HL-60/S4 (cell line): ENCODE data around the gene PRR19.

Experiments used
- in situ Hi-C: fragments of 300-500 bp; cut with MboI; formaldehyde crosslinking; loops from 2 replicates; pipeline ENCODE4 v1.14.3; 2022; ENCODE audit warnings: low sequenced_read_pairs

The PRR19 gene

DNA sequence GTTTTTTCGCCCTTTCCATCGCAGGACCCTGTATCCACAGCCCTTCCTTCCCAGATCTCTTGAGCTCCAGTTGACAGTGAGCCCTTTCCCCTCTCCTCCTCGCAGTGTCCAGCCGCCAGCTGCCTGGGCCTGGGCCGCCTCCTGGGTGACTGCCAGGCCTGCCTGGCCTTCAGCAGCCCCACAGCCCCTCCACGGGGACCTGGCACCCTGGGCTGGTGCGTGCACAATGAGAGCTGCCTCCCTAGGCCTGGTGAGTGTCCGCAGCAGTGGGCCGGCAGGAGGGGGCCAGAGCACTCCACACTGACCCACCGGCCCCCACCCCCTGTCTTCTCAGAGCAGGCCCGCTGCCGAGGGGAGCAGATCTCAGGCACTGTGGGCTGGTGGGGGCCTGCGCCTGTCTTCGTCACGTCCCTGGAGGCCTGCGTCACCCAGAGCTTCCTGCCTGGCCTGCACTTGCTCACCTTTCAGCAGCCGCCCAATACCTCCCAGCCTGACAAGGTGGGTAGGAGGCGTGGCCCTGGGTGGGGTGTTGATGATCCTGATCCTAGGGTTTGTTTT lies 42.5 kb downstream of the PRR19 start:
- in situ Hi-C loops, result no loop called here

DNA sequence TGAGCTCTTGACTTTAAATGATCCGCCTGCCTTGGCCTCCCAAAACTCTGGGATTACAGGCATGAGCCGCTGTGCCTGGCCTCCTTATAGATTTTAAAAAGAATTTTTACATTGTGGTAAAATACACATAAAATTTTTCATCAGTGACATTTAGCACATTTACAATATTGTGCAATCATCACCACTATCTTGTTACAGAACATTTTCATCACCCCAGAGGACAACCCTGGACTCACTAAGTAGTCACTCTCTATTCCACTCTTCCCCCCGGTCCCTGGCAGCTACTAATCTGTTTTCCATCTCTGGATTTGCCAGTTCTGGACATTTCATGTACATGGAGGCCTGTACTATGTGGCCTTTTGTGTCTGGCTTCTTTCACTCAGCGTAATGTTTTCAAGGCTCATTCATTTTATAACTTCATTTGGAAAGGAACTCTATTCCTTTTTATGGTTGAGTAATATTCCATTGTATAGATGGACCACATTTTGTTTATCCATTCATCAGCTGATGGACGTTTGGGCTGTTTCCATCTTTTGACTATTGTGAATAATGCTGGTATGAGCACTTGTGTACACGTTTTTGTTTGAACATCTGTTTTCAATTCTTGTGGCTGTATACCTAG lies 43.4 kb downstream of the PRR19 start:
- in situ Hi-C loops, result no loop called here

DNA sequence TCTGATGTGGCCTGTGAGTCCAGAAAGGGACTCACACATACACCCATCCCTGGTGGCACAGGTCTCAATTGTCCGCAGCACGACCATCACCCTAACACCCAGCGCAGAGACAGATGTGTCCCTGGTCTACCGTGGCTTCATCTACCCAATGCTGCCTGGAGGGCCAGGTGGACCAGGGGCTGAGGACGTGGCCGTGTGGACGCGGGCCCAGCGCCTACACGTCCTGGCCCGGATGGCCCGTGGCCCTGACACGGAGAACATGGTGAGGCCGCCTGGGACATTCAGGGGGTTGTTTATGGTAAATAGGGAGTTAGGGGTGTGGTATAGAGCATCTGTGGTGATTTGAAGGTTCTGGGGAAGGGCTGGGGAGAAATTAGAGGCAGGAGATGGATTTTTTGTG lies 46.3 kb downstream of the PRR19 start:
- in situ Hi-C loops, result no loop called here

DNA sequence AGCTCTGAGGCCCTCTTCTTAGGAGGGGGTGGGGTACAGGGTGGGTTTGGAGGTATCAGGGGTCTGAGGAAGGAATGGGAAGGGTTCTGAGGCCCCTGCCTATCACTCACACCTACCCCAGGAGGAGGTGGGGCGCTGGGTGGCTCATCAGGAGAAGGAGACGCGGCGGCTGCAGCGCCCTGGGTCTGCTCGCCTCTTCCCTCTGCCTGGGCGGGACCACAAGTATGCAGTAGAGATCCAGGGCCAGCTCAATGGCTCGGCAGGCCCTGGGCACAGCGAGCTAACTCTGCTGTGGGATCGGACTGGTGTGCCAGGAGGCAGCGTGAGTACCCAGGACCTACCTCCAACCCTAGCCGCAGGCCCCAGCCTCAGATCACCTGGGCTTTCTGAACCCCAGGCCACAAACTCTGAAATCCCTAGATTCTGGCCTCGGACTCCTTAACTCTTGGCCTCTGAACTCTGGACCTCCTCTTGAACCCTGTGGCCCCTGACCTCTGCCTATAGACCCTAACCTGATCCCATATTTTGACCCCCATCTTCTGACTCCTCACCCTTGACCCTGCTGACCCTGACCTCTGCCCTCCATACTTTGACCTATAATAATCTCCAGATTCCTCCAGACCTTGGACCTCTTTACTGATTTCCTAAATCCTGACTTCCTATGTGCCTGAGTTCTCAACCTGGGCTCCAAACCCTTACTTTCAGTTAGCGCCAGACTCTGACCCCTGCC lies 47.6 kb downstream of the PRR19 start:
- in situ Hi-C loops, result no loop called here

DNA sequence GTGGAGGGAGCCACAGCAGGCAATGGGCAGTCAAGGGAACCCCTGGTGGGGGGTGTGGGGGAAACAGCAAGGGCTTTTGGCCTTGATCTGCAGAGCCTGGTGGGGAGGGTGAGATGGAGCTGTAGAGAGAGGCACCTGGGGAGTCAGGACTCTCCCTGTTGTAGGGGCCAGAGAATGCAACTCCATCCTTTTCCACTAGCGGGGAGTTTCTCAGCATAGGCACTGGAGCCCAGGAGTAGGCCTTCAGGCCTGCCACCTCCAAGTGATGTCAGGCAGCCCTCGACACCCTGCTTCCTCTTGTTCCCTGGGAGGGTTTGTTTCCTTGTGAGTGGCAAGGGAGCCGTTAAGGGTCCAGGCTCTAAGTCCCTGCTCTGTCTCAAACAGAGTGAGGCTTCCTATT lies 48.5 kb downstream of the PRR19 start:
- in situ Hi-C loops, result no loop called here

DNA sequence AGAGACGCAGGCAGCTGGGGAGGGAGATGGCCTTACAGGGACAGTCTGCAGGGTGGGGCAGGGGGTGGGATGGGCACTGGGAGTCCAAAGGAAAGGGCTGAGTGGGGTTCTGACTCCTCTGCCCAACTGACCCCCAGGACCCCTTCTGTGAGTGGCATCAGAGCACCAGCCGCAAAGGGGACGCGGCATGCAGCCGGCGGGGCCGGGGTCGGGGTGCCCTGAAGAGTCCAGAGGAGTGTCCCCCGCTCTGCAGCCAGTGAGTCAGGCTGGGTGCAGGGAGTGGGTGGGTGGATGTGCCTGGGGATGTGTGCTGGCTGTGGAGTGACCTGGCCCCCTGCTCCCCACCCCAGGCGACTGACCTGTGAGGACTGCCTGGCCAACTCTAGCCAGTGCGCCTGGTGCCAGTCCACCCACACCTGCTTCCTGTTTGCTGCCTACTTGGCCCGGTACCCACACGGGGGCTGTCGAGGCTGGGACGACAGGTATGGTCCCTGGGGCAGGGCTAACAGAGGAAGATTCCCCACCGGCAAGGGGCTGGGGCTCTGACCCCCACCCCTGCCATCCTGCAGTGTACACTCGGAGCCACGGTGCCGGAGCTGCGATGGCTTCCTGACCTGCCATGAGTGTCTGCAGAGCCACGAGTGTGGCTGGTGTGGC lies 49.3 kb downstream of the PRR19 start:
- in situ Hi-C loops, result no loop called here

DNA sequence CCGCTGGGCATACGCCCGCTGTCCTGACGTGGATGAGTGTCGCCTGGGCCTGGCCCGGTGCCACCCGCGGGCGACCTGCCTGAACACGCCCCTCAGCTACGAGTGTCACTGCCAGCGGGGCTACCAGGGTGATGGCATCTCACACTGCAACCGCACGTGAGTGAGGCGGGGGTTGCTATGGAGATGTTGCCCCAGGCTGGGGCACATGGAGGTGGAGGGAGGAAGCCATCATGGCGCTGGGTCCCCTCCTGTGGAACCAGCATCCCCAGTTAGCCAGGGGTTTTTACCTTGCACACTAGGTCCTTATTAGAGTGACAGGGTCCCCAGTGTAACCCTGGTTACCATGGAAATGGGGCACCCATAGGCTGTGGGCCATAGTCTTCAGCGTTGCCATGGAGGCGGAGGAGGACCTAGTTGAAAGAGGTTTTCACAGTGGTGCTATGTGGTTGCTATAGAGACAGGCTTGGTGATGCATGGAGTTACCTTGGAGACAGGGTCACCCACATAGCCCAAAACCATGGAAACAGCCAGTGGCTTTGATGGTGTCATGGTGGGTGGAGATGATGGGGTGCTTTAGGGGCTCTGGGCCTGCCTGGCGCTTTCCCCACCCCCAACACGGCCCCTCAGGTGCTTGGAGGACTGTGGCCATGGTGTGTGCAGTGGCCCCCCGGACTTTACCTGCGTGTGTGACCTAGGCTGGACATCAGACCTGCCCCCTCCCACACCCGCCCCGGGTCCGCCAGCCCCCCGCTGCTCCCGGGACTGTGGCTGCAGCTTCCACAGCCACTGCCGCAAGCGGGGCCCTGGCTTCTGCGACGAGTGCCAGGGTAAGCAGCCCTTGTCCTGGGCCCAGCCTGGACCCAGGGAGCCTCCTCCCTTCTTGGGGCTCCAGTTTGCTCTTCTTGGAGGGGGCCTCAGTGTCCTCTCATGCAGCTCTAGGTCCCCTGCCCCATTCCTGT lies 50.6 kb downstream of the PRR19 start:
- in situ Hi-C loops, result no loop called here

DNA sequence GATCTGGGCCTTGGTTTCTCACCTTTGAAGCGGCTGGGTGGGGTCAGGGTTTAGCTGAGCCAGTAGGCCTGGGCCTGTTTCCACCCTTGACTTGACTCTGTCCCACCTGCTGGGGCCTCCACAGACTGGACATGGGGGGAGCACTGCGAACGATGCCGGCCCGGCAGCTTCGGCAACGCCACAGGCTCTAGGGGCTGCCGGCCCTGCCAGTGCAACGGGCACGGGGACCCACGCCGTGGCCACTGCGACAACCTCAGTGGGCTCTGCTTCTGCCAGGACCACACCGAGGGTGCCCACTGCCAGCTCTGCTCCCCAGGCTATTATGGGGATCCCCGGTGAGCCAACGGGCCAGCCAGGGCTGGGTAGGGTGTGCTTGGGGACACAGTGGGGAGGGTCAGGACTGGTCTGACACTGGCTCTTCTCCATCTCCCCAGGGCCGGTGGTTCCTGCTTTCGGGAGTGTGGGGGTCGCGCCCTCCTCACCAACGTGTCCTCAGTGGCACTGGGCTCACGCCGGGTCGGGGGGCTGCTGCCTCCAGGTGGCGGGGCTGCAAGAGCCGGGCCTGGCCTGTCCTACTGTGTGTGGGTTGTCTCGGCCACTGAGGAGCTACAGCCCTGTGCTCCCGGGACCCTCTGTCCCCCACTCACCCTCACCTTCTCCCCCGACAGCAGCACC lies 51.5 kb downstream of the PRR19 start:
- in situ Hi-C loops, result no loop called here

DNA sequence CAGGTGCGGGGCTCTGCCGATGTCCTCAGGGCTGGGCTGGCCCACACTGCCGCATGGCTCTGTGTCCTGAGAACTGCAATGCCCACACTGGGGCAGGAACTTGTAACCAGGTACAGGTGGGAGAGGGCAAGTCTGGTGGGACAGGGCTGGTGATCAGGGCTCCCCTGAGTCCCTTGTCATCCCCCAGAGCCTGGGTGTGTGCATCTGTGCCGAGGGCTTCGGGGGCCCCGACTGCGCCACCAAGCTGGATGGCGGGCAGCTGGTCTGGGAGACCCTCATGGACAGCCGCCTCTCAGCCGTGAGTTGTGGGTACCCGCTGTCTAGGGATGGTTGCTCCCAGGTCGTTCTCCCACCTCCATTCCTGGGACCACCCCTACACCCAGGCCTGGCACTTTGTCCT lies 54.0 kb downstream of the PRR19 start:
- in situ Hi-C loops, result no loop called here

DNA sequence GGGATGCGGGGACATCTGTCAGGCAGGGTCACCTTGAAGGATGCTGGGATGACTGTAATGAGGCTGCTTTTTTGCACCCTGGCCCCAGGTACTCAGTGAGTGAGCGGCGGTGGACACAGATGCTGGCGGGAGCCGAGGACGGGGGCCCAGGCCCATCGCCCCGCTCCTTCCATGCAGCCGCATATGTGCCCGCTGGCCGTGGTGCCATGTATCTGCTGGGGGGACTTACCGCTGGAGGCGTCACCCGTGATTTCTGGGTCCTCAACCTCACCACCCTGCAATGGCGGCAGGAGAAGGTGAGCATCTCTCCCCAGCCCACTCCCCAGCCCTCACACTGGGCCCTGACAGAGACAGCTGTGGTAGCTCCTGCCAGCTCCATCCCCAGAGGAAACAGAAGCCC lies 54.8 kb downstream of the PRR19 start:
- in situ Hi-C loops, result no loop called here

DNA sequence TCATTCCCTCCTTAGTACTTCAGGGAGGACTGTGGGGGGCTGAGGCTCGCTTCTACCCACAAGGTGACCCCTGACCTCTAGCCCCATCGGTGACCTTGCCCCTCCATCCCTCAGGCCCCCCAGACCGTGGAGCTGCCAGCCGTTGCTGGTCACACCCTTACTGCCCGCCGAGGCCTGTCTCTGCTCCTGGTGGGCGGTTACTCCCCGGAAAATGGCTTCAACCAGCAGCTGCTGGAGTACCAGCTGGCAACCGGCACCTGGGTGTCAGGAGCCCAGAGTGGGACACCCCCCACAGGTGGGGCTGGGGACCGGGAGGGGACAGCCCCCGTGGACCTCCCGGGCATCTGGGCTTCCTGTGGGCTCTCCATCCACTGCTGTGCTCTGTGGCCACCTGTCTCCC lies 55.4 kb downstream of the PRR19 start:
- in situ Hi-C loops, result no loop called here
